PC-3 (cell line): Measurements from ENCODE around the gene TFIP11. TPM values are rescaled to one million over a fixed set of nuclear protein-coding genes. Genes with fewer than 3 reads are reported as not detected.

Experiments
- ATAC-seq: fragments of 200-7000 bp; cut with Tn5 transposase; 2 replicates; pipeline ENCODE4 v1.9.1; 2020; ENCODE audit warnings: mild to moderate bottlenecking, moderate library complexity
- BruUV-seq: library from RNA; stranded (reverse); fragments of 400-500 nt; replicated peaks from 2 replicates; lab custom pipeline; 2021; lab: Mats Ljungman, UMichigan
- CTCF ChIA-PET: fragments of 300-600 bp; sonication (Branson Sonifier 250); formaldehyde crosslinking; loops from one replicate; lab custom pipeline; 2022; ENCODE audit warnings: antibody characterized with exemption; lab: Charles Lee
- POLR2A ChIA-PET: fragments of 300-600 bp; sonication (Branson Sonifier 250); formaldehyde crosslinking; loops from one replicate; lab custom pipeline; 2022; ENCODE audit warnings: antibody characterized with exemption; ENCODE audit not compliant: unreplicated experiment; lab: Charles Lee
- DNase-seq: peaks from one replicate; pipeline ENCODE4 v3.0.0-alpha.2; 2015
- H2AFZ ChIP-seq: fragments of 300-600 bp; sonication (generic); 2 replicates; pipeline ENCODE4 v1.6.0; 2016; ENCODE audit warnings: antibody characterized with exemption, low read length
- H3F3A ChIP-seq: fragments of 300-600 bp; sonication (generic); one replicate; pipeline ENCODE4 v1.6.0; 2017; ENCODE audit warnings: antibody characterized with exemption, low read length, control low read depth, mild to moderate bottlenecking; ENCODE audit not compliant: unreplicated experiment
- H3K27ac ChIP-seq: fragments of 300-600 bp; sonication (generic); 2 replicates; pipeline ENCODE4 v1.5.1; 2016; ENCODE audit warnings: mild to moderate bottlenecking, low read length
- H3K27me3 ChIP-seq: fragments of 300-600 bp; sonication (generic); 2 replicates; pipeline ENCODE4 v1.6.1; 2016; ENCODE audit warnings: low read length, mixed read lengths
- H3K36me3 ChIP-seq: fragments of 300-600 bp; sonication (generic); 2 replicates; pipeline ENCODE4 v1.6.1; 2016; ENCODE audit warnings: low read depth, mixed run types, low read length, mixed read lengths
- H3K4me1 ChIP-seq: fragments of 300-600 bp; sonication (generic); 2 replicates; pipeline ENCODE4 v1.5.1; 2016; ENCODE audit warnings: low read length; ENCODE audit not compliant: insufficient read depth
- H3K4me2 ChIP-seq: fragments of 300-600 bp; sonication (generic); 2 replicates; pipeline ENCODE4 v1.6.0; 2016; ENCODE audit warnings: low read length
- H3K4me3 ChIP-seq: fragments of 300-600 bp; sonication (generic); 2 replicates; pipeline ENCODE4 v1.5.1; 2016; ENCODE audit warnings: mild to moderate bottlenecking, low read length, mixed read lengths
- H3K79me2 ChIP-seq: fragments of 300-600 bp; sonication (generic); 2 replicates; pipeline ENCODE4 v1.6.1; 2017; ENCODE audit warnings: low read length, mixed read lengths
- H3K9ac ChIP-seq: fragments of 300-600 bp; sonication (generic); 2 replicates; pipeline ENCODE4 v1.6.0; 2016; ENCODE audit warnings: mild to moderate bottlenecking, low read length
- H3K9me2 ChIP-seq: fragments of 300-600 bp; sonication (generic); replicated peaks from 2 replicates; pipeline ENCODE4 v1.6.1; 2016; ENCODE audit warnings: mixed run types, low read length, mixed read lengths
- H3K9me3 ChIP-seq: fragments of 300-600 bp; sonication (generic); 2 replicates; pipeline ENCODE4 v1.6.1; 2016; ENCODE audit warnings: low read length, mixed read lengths
- H4K20me1 ChIP-seq: fragments of 300-600 bp; sonication (generic); 2 replicates; pipeline ENCODE4 v1.6.1; 2016; ENCODE audit warnings: low read length, mixed read lengths
- CTCF ChIP-seq: fragments of 300-600 bp; sonication (generic); conservative IDR thresholded peaks from 2 replicates; pipeline ENCODE4 v1.5.1; 2017; ENCODE audit warnings: antibody characterized with exemption, low read depth, mild to moderate bottlenecking, low read length
- EZH2 ChIP-seq: fragments of 300-600 bp; sonication (generic); IDR thresholded peaks from one replicate; pipeline ENCODE4 v1.6.1; 2017; ENCODE audit warnings: antibody characterized with exemption, mild to moderate bottlenecking, low read length; ENCODE audit not compliant: unreplicated experiment
- EZH2phosphoT487 ChIP-seq: fragments of 300-600 bp; sonication (generic); IDR thresholded peaks from 2 replicates; pipeline ENCODE4 v1.6.1; 2018; ENCODE audit warnings: mild to moderate bottlenecking, antibody characterized with exemption, low read length, borderline replicate concordance
- intact Hi-C: fragments of 100-400 bp; cut with micrococcal nuclease; formaldehyde crosslinking; loops from 2 replicates; pipeline ENCODE4 v1.9.0; 2023
- total RNA-seq: library from RNA; depleted of rRNA; stranded (reverse); fragments of >200 nt; gene quantifications from 2 replicates; pipeline ENCODE4 v1.2.3, GENCODE V29; 2014

TFIP11 gene
- total RNA-seq, 1 experiment from 2014 or later: 22.4 TPM

GRCh38 chr22:26499188-26499703, 13.0 kb downstream of the TFIP11 start:
- DNase-seq (no peak), ATAC-seq (no peak)
- POLR2A ChIA-PET: no interaction called here
- TF ChIP-seq CTCF (no peak), EZH2 (no peak), EZH2phosphoT487 (no peak)
- H3K4me1 ChIP-seq: no peaks in the 10 kb centered on the region
- no peak overlapping the region for H3K4me2 ChIP-seq
- H3K27ac ChIP-seq: no peak overlapping the region
- CTCF ChIA-PET: no interaction called here
- H3K36me3 ChIP-seq: peaks cover 40% of the 10 kb centered on the region
- H3K9me3 ChIP-seq: no peaks in the 10 kb centered on the region
- no TSS peak for BruUV-seq
- no peaks in the 10 kb centered on the region for H3F3A ChIP-seq
- H2AFZ ChIP-seq: no peak overlapping the region
- no peaks in the 10 kb centered on the region for H3K9me2 ChIP-seq
- H3K27me3 ChIP-seq: no peaks in the 10 kb centered on the region
- H4K20me1 ChIP-seq: no peaks in the 10 kb centered on the region
- no peaks in the 10 kb centered on the region for H3K79me2 ChIP-seq
- H3K4me3 ChIP-seq: no peak overlapping the region
- intact Hi-C loops: no loop called here
- H3K9ac ChIP-seq: no peak overlapping the region

DNA sequence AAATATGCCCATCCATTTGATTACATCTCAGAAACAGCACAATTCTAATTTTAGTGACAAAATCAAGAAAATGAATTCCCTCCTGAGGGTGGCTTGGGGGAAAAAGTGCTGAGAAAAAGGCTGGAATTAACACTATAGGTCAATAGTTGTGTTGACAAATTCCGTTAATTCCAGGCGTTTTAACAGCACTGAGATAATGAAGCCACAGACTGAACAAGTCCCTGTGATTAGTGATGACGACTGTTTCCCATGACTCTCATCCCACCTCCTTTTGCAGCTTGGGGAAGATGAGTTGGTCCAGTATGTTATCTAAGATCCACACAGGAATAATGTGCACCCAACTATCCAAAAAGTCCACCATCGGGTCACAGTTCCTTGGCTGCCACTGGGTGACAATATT, 15.8 kb downstream of the TFIP11 start:
- H3K9me2 ChIP-seq: no peaks in the 10 kb centered on the region
- H2AFZ ChIP-seq: no peak overlapping the region
- no peak for TF ChIP-seq EZH2phosphoT487
- no peak for TF ChIP-seq EZH2
- no peak for TF ChIP-seq CTCF
- H3K9me3 ChIP-seq: no peaks in the 10 kb centered on the region
- H3F3A ChIP-seq: no peaks in the 10 kb centered on the region
- H3K27ac ChIP-seq: no peak overlapping the region
- no peak overlapping the region for H3K4me2 ChIP-seq
- H3K79me2 ChIP-seq: no peaks in the 10 kb centered on the region
- no TSS peak for BruUV-seq
- H4K20me1 ChIP-seq: no peaks in the 10 kb centered on the region
- intact Hi-C loops: no loop called here
- H3K4me3 ChIP-seq: no peak overlapping the region
- ChIA-PET CTCF (no interaction called here), POLR2A (no interaction called here)
- ATAC-seq (no peak), DNase-seq (no peak)
- H3K9ac ChIP-seq: no peak overlapping the region
- peaks cover 18% of the 10 kb centered on the region; the same call in 1 of the 2 replicates for H3K4me1 ChIP-seq
- H3K36me3 ChIP-seq: peaks cover 38% of the 10 kb centered on the region
- H3K27me3 ChIP-seq: no peaks in the 10 kb centered on the region

GRCh38 chr22:26494506-26494905, 17.8 kb downstream of the TFIP11 start:
- intact Hi-C loops: no loop called here
- ATAC-seq: no peak
- peaks cover 18% of the 10 kb centered on the region; the same call in 1 of the 2 replicates for H3K4me1 ChIP-seq
- POLR2A ChIA-PET: interaction anchor here (0.9 kb wide), 1 partner anchor 11 kb away, joined by 3 read pairs; the partner anchor contains the start of genes HPS4 and SRRD
- H3K79me2 ChIP-seq: no peaks in the 10 kb centered on the region
- no peaks in the 10 kb centered on the region for H3K27me3 ChIP-seq
- H3K4me2 ChIP-seq: no peak overlapping the region
- no peak overlapping the region for H3K9ac ChIP-seq
- H3K4me3 ChIP-seq: no peak overlapping the region
- no peak overlapping the region for H3K27ac ChIP-seq
- CTCF ChIA-PET: no interaction called here
- H3K9me2 ChIP-seq: no peaks in the 10 kb centered on the region
- TF ChIP-seq EZH2: no peak
- TF ChIP-seq EZH2phosphoT487: no peak
- no peak for TF ChIP-seq CTCF
- BruUV-seq: no TSS peak
- no peaks in the 10 kb centered on the region for H3F3A ChIP-seq
- H3K9me3 ChIP-seq: no peaks in the 10 kb centered on the region
- H2AFZ ChIP-seq: no peak overlapping the region
- H3K36me3 ChIP-seq: peaks cover 42% of the 10 kb centered on the region
- H4K20me1 ChIP-seq: no peaks in the 10 kb centered on the region
- DNase-seq: no peak
